Panc1 (cell line): ENCODE measurements around the gene FGFBP2. TPM values are rescaled to one million over a fixed set of nuclear protein-coding genes. Genes with fewer than 3 reads are reported as not detected.

Experiments
- ATAC-seq: fragments of 200-7000 bp; cut with Tn5 transposase; 2 replicates; pipeline ENCODE4 v1.9.1; 2020; ENCODE audit warnings: mild to moderate bottlenecking, moderate library complexity
- BruUV-seq: library from RNA; stranded (reverse); fragments of 400-500 nt; replicated peaks from 2 replicates; lab custom pipeline; 2021; lab: Mats Ljungman, UMichigan
- CTCF ChIA-PET: fragments of 300-600 bp; sonication (Branson Sonifier 250); formaldehyde crosslinking; loops from one replicate; lab custom pipeline; 2022; ENCODE audit warnings: antibody characterized with exemption; lab: Charles Lee
- POLR2A ChIA-PET: fragments of 300-600 bp; sonication (Branson Sonifier 250); formaldehyde crosslinking; loops from one replicate; lab custom pipeline; 2022; ENCODE audit warnings: antibody characterized with exemption; lab: Charles Lee
- DNase-seq: peaks from one replicate; pipeline ENCODE4 v3.0.0-alpha.2; 2010; ENCODE audit warnings: low read depth, low spot score
- H3K27ac ChIP-seq: 2 replicates; pipeline ENCODE4 v1.5.1; 2011; ENCODE audit warnings: mild to moderate bottlenecking, low read length, inconsistent platforms
- H3K27me3 ChIP-seq: fragments of 200-500 bp; sonication (Bioruptor generic); 2 replicates; pipeline ENCODE4 v1.6.0; 2014; ENCODE audit warnings: low read length, inconsistent platforms; ENCODE audit not compliant: control insufficient read depth, insufficient read depth
- H3K36me3 ChIP-seq: fragments of 200-500 bp; sonication (Bioruptor generic); 2 replicates; pipeline ENCODE4 v1.5.1; 2014; ENCODE audit warnings: inconsistent platforms, mild to moderate bottlenecking, low read length, moderate library complexity; ENCODE audit not compliant: control insufficient read depth, insufficient read depth
- H3K4me1 ChIP-seq: 2 replicates; pipeline ENCODE4 v1.5.1; 2011; ENCODE audit warnings: inconsistent platforms, mild to moderate bottlenecking, low read length, moderate library complexity; ENCODE audit not compliant: control insufficient read depth, insufficient read depth
- H3K4me3 ChIP-seq, 2 experiments: 2 replicates each; pipeline ENCODE4 v1.5.1; 2011 to 2012; ENCODE audit warnings: low read depth in 2 of 2, low read length in 2 of 2, mild to moderate bottlenecking in 2 of 2, inconsistent platforms in 1 of 2, moderate library complexity in 1 of 2
- H3K9me3 ChIP-seq: fragments of 200-500 bp; sonication (Bioruptor generic); 2 replicates; pipeline ENCODE4 v1.5.1; 2014; ENCODE audit warnings: low read depth, mild to moderate bottlenecking, inconsistent platforms, low read length, moderate library complexity; ENCODE audit not compliant: control insufficient read depth, insufficient read depth
- POLR2AphosphoS5 ChIP-seq: IDR thresholded peaks from 2 replicates; pipeline ENCODE4 v1.6.1; 2012; ENCODE audit warnings: mild to moderate bottlenecking, low read depth, low read length, moderate library complexity
- SIN3A ChIP-seq: IDR thresholded peaks from 2 replicates; pipeline ENCODE4 v1.6.1; 2012; ENCODE audit warnings: low read depth, mild to moderate bottlenecking, low read length, moderate library complexity, borderline replicate concordance; ENCODE audit not compliant: insufficient read depth
- TCF7L2 ChIP-seq: IDR thresholded peaks from 2 replicates; pipeline ENCODE4 v1.6.1; 2011; ENCODE audit warnings: mild to moderate bottlenecking, low read depth, low read length, inconsistent platforms
- in situ Hi-C: cut with HindIII; loops from 2 replicates; pipeline ENCODE4 v1.10.0; 2016; ENCODE audit warnings: low sequenced_read_pairs, low pct_unique_long_range_greater_than_20kb
- intact Hi-C: fragments of 100-400 bp; cut with micrococcal nuclease; formaldehyde crosslinking; loops from one replicate; pipeline ENCODE4 v1.10.0; 2022; ENCODE audit not compliant: unreplicated experiment
- total RNA-seq: library from RNA; stranded (reverse); gene quantifications from one replicate; pipeline ENCODE4 v1.2.1, GENCODE V29; 2021; ENCODE audit not compliant: unreplicated experiment
- TF ChIP-seq, protein P1 (sequence below), 2 experiments: IDR thresholded peaks; 2 replicates each; pipeline ENCODE4 v1.6.1; 2011 to 2012; ENCODE audit warnings: low read depth in 2 of 2, control low read depth in 1 of 2, low read length in 1 of 2, mild to moderate bottlenecking in 1 of 2, moderate library complexity in 1 of 2; ENCODE audit not compliant: insufficient read depth in 1 of 2
- TF ChIP-seq, protein P2 (sequence below): fragments of 450-650 bp; IDR thresholded peaks from 2 replicates; pipeline ENCODE4 v1.5.1; 2017; ENCODE audit warnings: mild to moderate bottlenecking

FGFBP2 gene
- total RNA-seq, 1 experiment from 2014 or later = 0.33 TPM

DNA sequence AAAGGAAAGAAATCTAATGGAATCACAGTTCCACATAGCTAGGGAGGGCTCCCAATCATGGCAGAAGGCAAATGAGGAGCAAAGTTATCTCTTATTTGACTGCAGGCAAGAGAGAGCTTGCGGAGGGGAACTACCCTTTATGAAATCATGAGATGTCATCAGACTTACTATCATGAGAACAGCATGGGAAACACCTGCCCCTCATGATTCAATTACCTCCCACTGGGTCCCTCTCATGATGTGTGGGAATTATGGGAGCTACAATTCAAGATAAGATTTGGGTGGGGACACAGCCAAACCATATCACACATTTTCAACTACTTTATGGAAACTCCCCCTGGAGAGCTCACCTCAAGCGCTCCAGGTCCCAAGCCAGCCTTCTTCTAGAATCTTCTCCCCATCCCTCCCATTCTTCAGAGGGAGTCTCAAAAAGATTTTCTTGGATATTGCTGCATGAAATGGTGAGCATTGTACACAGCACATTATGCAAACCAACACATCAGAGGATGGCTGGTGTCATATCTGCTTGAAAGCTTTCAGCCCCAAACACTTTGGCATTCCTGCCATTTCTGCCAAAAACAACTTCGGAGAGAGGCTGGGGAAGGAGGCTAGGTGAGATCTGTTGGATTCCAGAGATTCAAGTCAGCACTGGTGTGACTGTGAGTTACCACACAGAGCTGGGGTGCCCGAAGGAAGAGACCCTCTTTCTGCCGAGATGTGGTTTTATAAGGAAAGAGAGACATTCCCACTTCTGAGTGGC lies 31.3 kb downstream of the FGFBP2 start:
- Histone ChIP-seq H3K9me3 (no peaks in the 10 kb centered on the region), H3K27me3 (no peaks in the 10 kb centered on the region), H3K4me1 (no peaks in the 10 kb centered on the region), H3K4me3 (no peak overlapping the region), H3K36me3 (no peaks in the 10 kb centered on the region), H3K27ac (no peak overlapping the region)
- DNase-seq = no peak
- ATAC-seq = no peak
- no TSS peak for BruUV-seq
- POLR2A ChIA-PET = no interaction called here
- intact Hi-C loops = no loop called here
- in situ Hi-C loops = no loop called here
- TF ChIP-seq TCF7L2 (no peak), SIN3A (no peak), POLR2AphosphoS5 (no peak)
- TF ChIP-seq, protein P1, sequence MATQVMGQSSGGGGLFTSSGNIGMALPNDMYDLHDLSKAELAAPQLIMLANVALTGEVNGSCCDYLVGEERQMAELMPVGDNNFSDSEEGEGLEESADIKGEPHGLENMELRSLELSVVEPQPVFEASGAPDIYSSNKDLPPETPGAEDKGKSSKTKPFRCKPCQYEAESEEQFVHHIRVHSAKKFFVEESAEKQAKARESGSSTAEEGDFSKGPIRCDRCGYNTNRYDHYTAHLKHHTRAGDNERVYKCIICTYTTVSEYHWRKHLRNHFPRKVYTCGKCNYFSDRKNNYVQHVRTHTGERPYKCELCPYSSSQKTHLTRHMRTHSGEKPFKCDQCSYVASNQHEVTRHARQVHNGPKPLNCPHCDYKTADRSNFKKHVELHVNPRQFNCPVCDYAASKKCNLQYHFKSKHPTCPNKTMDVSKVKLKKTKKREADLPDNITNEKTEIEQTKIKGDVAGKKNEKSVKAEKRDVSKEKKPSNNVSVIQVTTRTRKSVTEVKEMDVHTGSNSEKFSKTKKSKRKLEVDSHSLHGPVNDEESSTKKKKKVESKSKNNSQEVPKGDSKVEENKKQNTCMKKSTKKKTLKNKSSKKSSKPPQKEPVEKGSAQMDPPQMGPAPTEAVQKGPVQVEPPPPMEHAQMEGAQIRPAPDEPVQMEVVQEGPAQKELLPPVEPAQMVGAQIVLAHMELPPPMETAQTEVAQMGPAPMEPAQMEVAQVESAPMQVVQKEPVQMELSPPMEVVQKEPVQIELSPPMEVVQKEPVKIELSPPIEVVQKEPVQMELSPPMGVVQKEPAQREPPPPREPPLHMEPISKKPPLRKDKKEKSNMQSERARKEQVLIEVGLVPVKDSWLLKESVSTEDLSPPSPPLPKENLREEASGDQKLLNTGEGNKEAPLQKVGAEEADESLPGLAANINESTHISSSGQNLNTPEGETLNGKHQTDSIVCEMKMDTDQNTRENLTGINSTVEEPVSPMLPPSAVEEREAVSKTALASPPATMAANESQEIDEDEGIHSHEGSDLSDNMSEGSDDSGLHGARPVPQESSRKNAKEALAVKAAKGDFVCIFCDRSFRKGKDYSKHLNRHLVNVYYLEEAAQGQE (IDR thresholded peaks at IDR 0.05; ENCODE audit: insufficient read depth in 1 of 2, low read depth in 2 of 2, low read length in 1 of 2) = no peak
- TF ChIP-seq, protein P2, sequence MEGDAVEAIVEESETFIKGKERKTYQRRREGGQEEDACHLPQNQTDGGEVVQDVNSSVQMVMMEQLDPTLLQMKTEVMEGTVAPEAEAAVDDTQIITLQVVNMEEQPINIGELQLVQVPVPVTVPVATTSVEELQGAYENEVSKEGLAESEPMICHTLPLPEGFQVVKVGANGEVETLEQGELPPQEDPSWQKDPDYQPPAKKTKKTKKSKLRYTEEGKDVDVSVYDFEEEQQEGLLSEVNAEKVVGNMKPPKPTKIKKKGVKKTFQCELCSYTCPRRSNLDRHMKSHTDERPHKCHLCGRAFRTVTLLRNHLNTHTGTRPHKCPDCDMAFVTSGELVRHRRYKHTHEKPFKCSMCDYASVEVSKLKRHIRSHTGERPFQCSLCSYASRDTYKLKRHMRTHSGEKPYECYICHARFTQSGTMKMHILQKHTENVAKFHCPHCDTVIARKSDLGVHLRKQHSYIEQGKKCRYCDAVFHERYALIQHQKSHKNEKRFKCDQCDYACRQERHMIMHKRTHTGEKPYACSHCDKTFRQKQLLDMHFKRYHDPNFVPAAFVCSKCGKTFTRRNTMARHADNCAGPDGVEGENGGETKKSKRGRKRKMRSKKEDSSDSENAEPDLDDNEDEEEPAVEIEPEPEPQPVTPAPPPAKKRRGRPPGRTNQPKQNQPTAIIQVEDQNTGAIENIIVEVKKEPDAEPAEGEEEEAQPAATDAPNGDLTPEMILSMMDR = no peak
- CTCF ChIA-PET = no interaction called here

- H3K36me3 ChIP-seq = no peaks in the 10 kb centered on the region
- BruUV-seq = no TSS peak
- DNase-seq (no peak), ATAC-seq (no peak)
- ChIA-PET CTCF (no interaction called here), POLR2A (interaction anchor here (0.6 kb wide), 1 partner anchor 259 kb away, joined by 3 read pairs; no protein-coding TSS in a partner anchor)
- intact Hi-C loops (no loop called here), in situ Hi-C loops (no loop called here)
- TF ChIP-seq POLR2AphosphoS5 (no peak), SIN3A (no peak)
- TF ChIP-seq, protein P1 (IDR thresholded peaks at IDR 0.05; ENCODE audit: insufficient read depth in 1 of 2, low read depth in 2 of 2, low read length in 1 of 2) = no peak
- no peaks in the 10 kb centered on the region for H3K4me1 ChIP-seq
- no peak overlapping the region for H3K27ac ChIP-seq
- H3K9me3 ChIP-seq = no peaks in the 10 kb centered on the region
- H3K27me3 ChIP-seq = no peaks in the 10 kb centered on the region
- H3K4me3 ChIP-seq = no peak overlapping the region
Measured at GRCh38 chr4:15930314-15930713, 32.7 kb downstream of the FGFBP2 start.
